Endothelial cell of umbilical vein (primary cell): ENCODE results near the gene SKP1. TPM values are rescaled to one million over a fixed set of nuclear protein-coding genes. Genes with fewer than 3 reads are reported as not detected.

ENCODE experiments used
- BruUV-seq: library from RNA; stranded (reverse); fragments of 400-500 nt; replicated peaks from 2 replicates; lab custom pipeline; 2021; lab: Mats Ljungman, UMichigan
- CTCF ChIA-PET: fragments of 300-600, 350-600 bp; sonication (Branson Sonifier 250); formaldehyde crosslinking; loops from one replicate; lab custom pipeline; 2021; ENCODE audit warnings: antibody characterized with exemption, inconsistent platforms; lab: Charles Lee
- POLR2A ChIA-PET: fragments of 300-600, 350-600 bp; sonication (Branson Sonifier 250); formaldehyde crosslinking; loops from one replicate; lab custom pipeline; 2021; ENCODE audit warnings: antibody characterized with exemption, inconsistent platforms; lab: Charles Lee
- DNase-seq: peaks from one replicate; pipeline ENCODE4 v3.0.0-alpha.2; 2011; ENCODE audit warnings: low read depth, low spot score
- FAIRE-seq: peaks from 2 replicates; lab custom pipeline; 2011; peaks lifted over from hg19 to GRCh38; lab: Jason Lieb, UNC
- H2AFZ ChIP-seq: 2 replicates; pipeline ENCODE4 v1.6.0; 2012; ENCODE audit warnings: low read depth, low read length, control low read depth, inconsistent platforms
- H3K27ac ChIP-seq: 2 replicates; pipeline ENCODE4 v1.5.1; 2011; ENCODE audit warnings: low read depth, mild to moderate bottlenecking, control low read depth, low read length, moderate library complexity; ENCODE audit not compliant: insufficient read depth
- H3K27me3 ChIP-seq, 2 experiments: 2 replicates each; pipeline versions ENCODE4 v1.6.0 to v1.6.1; 2011; ENCODE audit warnings: low read length in 2 of 2, mixed read lengths in 1 of 2; ENCODE audit not compliant: control insufficient read depth in 2 of 2, insufficient read depth in 2 of 2
- H3K36me3 ChIP-seq, 2 experiments: 2 replicates in 1 of 2; 3 replicates in 1 of 2; pipeline ENCODE4 v1.5.1; 2011; ENCODE audit warnings: low read length in 2 of 2, mild to moderate bottlenecking in 1 of 2, moderate library complexity in 1 of 2; ENCODE audit not compliant: control insufficient read depth in 2 of 2, insufficient read depth in 2 of 2; ENCODE audit errors: extremely low read depth in 1 of 2
- H3K4me1 ChIP-seq: 3 replicates; pipeline ENCODE4 v1.5.1; 2011; ENCODE audit warnings: mild to moderate bottlenecking, low read length; ENCODE audit not compliant: control insufficient read depth, insufficient read depth; ENCODE audit errors: extremely low read depth
- H3K4me2 ChIP-seq: 2 replicates; pipeline ENCODE4 v1.6.1; 2011; ENCODE audit warnings: low read length, control low read depth, mixed read lengths; ENCODE audit not compliant: insufficient read depth
- H3K4me3 ChIP-seq, 3 experiments: fragments of 200-600 bp in 1 of 3; sonication (generic), shearing (Covaris generic) in 1 of 3; replicated peaks in 1 of 3; 2 replicates each; pipeline ENCODE4 v1.5.1; 2011 to 2016; ENCODE audit warnings: control low read depth in 3 of 3, low read length in 3 of 3, mild to moderate bottlenecking in 2 of 3, inconsistent platforms in 1 of 3, low read depth in 1 of 3, moderate library complexity in 1 of 3; ENCODE audit not compliant: insufficient read depth in 1 of 3
- H3K79me2 ChIP-seq: 2 replicates; pipeline ENCODE4 v1.6.0; 2012; ENCODE audit warnings: low read length, inconsistent platforms; ENCODE audit not compliant: control insufficient read depth, insufficient read depth
- H3K9ac ChIP-seq: replicated peaks from 2 replicates; pipeline ENCODE3; 2011; ENCODE audit warnings: low read length, control low read depth; ENCODE audit not compliant: insufficient read depth; ENCODE audit errors: extremely low read depth
- H3K9me1 ChIP-seq: replicated peaks from 3 replicates; pipeline ENCODE4 v1.6.0; 2011; ENCODE audit warnings: mild to moderate bottlenecking, low read length; ENCODE audit not compliant: control insufficient read depth, insufficient read depth; ENCODE audit errors: extremely low read depth
- H3K9me3 ChIP-seq: replicated peaks from 2 replicates; pipeline ENCODE4 v1.5.1; 2012; ENCODE audit warnings: low read length, inconsistent platforms; ENCODE audit not compliant: control insufficient read depth, insufficient read depth
- H4K20me1 ChIP-seq: replicated peaks from 2 replicates; pipeline ENCODE3; 2011; ENCODE audit warnings: mild to moderate bottlenecking, low read length; ENCODE audit not compliant: control insufficient read depth, insufficient read depth; ENCODE audit errors: extremely low read depth
- CTCF ChIP-seq, 2 donors: IDR thresholded peaks; 1 replicate in 1 of 2; 2 replicates in 1 of 2; pipeline ENCODE4 v1.5.1; 2011; ENCODE audit warnings: low read length in 2 of 2, mild to moderate bottlenecking in 2 of 2, moderate library complexity in 2 of 2, control low read depth in 1 of 2, inconsistent platforms in 1 of 2, low read depth in 1 of 2; ENCODE audit not compliant: insufficient read depth in 1 of 2; ENCODE audit errors: extremely low read depth in 1 of 2
- EZH2 ChIP-seq: IDR thresholded peaks from 2 replicates; pipeline ENCODE4 v1.6.1; 2012; ENCODE audit warnings: borderline replicate concordance, low read depth, mild to moderate bottlenecking, moderate library complexity, low read length, inconsistent platforms; ENCODE audit not compliant: severe bottlenecking
- FOS ChIP-seq: IDR thresholded peaks from 2 replicates; pipeline ENCODE4 v1.6.1; 2011; ENCODE audit warnings: mild to moderate bottlenecking, low read length, moderate library complexity, borderline replicate concordance; ENCODE audit not compliant: insufficient read depth
- GATA2 ChIP-seq: IDR thresholded peaks from 2 replicates; pipeline ENCODE4 v1.7.0; 2011; ENCODE audit warnings: low read depth, mild to moderate bottlenecking, moderate library complexity, mixed read lengths, low read length; ENCODE audit not compliant: insufficient read length, insufficient read depth
- JUN ChIP-seq: IDR thresholded peaks from 2 replicates; pipeline ENCODE4 v1.6.1; 2011; ENCODE audit warnings: borderline replicate concordance, low read depth; ENCODE audit not compliant: insufficient read length, insufficient read depth
- MAX ChIP-seq: IDR thresholded peaks from 2 replicates; pipeline ENCODE4 v1.6.1; 2011; ENCODE audit not compliant: insufficient read depth, insufficient read length
- MYC ChIP-seq: IDR thresholded peaks from one replicate; pipeline ENCODE4 v1.6.1; 2011; ENCODE audit warnings: mild to moderate bottlenecking, low read depth, low read length
- POLR2A ChIP-seq: IDR thresholded peaks from 2 replicates; pipeline ENCODE4 v1.6.1; 2012; ENCODE audit warnings: low read depth, mild to moderate bottlenecking, control low read depth, low read length
- POLR2AphosphoS5 ChIP-seq: IDR thresholded peaks from 2 replicates; pipeline ENCODE4 v1.6.1; 2012; ENCODE audit warnings: low read depth, mild to moderate bottlenecking, control low read depth, low read length, moderate library complexity; ENCODE audit not compliant: insufficient read depth
- dilution Hi-C: fragments of 300-500 bp; cut with MboI; formaldehyde crosslinking; loops from one replicate; pipeline ENCODE4 v1.15.0; 2019; ENCODE audit warnings: low sequenced_read_pairs; ENCODE audit not compliant: extremely low pct_ligation_motif_present
- intact Hi-C: fragments of 100-400 bp; cut with micrococcal nuclease; formaldehyde crosslinking; loops from one replicate; pipeline ENCODE4 v1.10.0; 2022
- polyA plus RNA-seq, 4 experiments: library from polyadenylated mRNA; depleted of rRNA in 3 of 4; stranded (reverse) in 3 of 4; unstranded in 1 of 4; fragments of >200 nt; gene quantifications; 2 replicates each; pipeline versions ENCODE4 v1.2.1 to v1.2.3, GENCODE V29; 2011 to 2012; ENCODE audit warnings: missing spikeins in 1 of 4
- total RNA-seq: library from RNA; stranded (reverse); gene quantifications from 2 replicates; pipeline ENCODE4 v1.2.3, GENCODE V29; 2021

SKP1 gene
- total and polyA plus RNA-seq, 2 donors (not counting 3 experiments of a cell fraction or from before 2014, with no cell fraction given) = 214 to 320 TPM

- no TSS peak for BruUV-seq
- Histone ChIP-seq H3K9ac (no peak overlapping the region), H2AFZ (no peak overlapping the region), H3K9me3 (no peaks in the 10 kb centered on the region), H3K9me1 (no peaks in the 10 kb centered on the region), H3K4me2 (no peak overlapping the region), H3K36me3 (no peaks in the 10 kb centered on the region), H3K4me3 (no peak overlapping the region), H3K27me3 (no peaks in the 10 kb centered on the region), H3K79me2 (no peaks in the 10 kb centered on the region), H4K20me1 (no peaks in the 10 kb centered on the region), H3K4me1 (no peaks in the 10 kb centered on the region), H3K27ac (no peak overlapping the region)
- no peak for DNase-seq
- ChIA-PET CTCF (interaction anchor here (0.7 to 4.4 kb wide), 6 partner anchors 26 to 399 kb away, joined by 3 to 44 read pairs (median 6); partner anchors contain the start of gene PPP2CA), POLR2A (interaction anchor here (1.0 to 1.2 kb wide), 2 partner anchors 11 to 12 kb away, joined by 3 to 4 read pairs; partner anchors contain the start of gene SKP1)
- TF ChIP-seq MAX (no peak), POLR2A (no peak), POLR2AphosphoS5 (no peak), EZH2 (no peak), JUN (no peak), CTCF (IDR thresholded peaks at IDR 0.05; ENCODE audit: extremely low read depth in 1 of 2, insufficient read depth in 1 of 2, low read depth in 1 of 2, low read length in 2 of 2) (no peak), MYC (no peak), GATA2 (no peak), FOS (no peak)
- dilution Hi-C loops = no loop called here
- FAIRE-seq = no peak
- intact Hi-C loops = no loop called here
Observed at GRCh38 chr5:134188092-134188491, 11.3 kb upstream of the SKP1 start.
